ENCODE measurements around the gene CCDC33. TPM values are rescaled to one million over a fixed set of nuclear protein-coding genes. Genes with fewer than 3 reads are reported as not detected.

CCDC33 gene
- total and polyA plus RNA-seq, 10 of the 15 experiments (the other 5 are each of a cell fraction or from before 2014, with no cell fraction given), result 0.57 to 5.8 (median 4.3) TPM

DNA sequence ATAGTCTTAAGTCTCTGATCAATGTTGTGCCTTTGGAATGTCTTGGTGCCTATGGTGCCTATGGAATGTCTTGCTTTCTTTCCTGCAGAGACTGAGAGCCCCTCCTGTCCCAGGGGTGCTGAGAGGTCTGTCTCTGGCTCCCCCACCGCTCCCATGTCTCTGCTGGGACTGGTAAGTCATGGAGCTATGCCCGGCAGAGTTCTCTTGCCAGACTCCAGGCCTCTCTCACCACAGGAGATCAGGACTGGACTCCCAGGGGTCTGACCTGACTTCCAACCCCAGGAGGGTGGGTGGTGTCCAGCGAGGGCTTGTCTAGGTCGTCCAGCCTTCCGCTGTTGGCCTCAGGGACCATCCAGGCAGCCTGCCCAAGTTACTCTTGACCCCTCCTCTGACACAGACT, 145.4 kb downstream of the CCDC33 start:
- ChIA-PET CTCF (interaction anchor here (1.1 to 21.7 kb wide), 5 partner anchors 19 to 240 kb away, joined by 3 to 655 read pairs (median 15); partner anchors contain the start of genes SEMA7A and UBL7), RAD21 (ENCODE audit: unreplicated experiment) (interaction anchor here (1.0 to 7.4 kb wide), 6 partner anchors 13 to 80 kb away, joined by 3 to 228 read pairs (median 62); partner anchors contain the start of genes SEMA7A and UBL7), SMC1A (ENCODE audit: uncharacterized antibody, unreplicated experiment) (interaction anchor here (0.6 to 21.3 kb wide), 9 partner anchors 17 to 233 kb away, joined by 3 to 544 read pairs (median 5); partner anchors contain the start of genes SEMA7A and UBL7), POLR2A (interaction anchor here (0.6 to 15.8 kb wide), 5 partner anchors 14 to 341 kb away, joined by 3 to 302 read pairs (median 5); no protein-coding TSS in a partner anchor)
- Histone ChIP-seq H3K4me3 (no peak overlapping the region), H3K9ac (ENCODE audit: control insufficient read depth, insufficient read depth, low read length) (no peak overlapping the region), H4K20me1 (ENCODE audit: control insufficient read depth, insufficient read depth) (no peaks in the 10 kb centered on the region), H3K27me3 (replicated peaks in 1 of 2; ENCODE audit: control insufficient read depth in 2 of 2, insufficient read depth in 2 of 2, low read length in 1 of 2) (no peaks in the 10 kb centered on the region), H3K79me2 (ENCODE audit: control insufficient read depth, insufficient read depth, low read length) (peaks cover 28% of the 10 kb centered on the region), H3K27ac (ENCODE audit: control insufficient read depth, insufficient read depth) (no peak overlapping the region), H3K9me3 (replicated peaks; ENCODE audit: control insufficient read depth, insufficient read depth, low read length) (no peaks in the 10 kb centered on the region), H3K4me2 (ENCODE audit: control insufficient read depth, insufficient read depth) (no peak overlapping the region), H2AFZ (ENCODE audit: control insufficient read depth, low read depth, low read length) (no peak overlapping the region), H3K4me1 (ENCODE audit: control insufficient read depth, insufficient read depth, low read length) (peaks cover 71% of the 10 kb centered on the region), H3K36me3 (ENCODE audit: control insufficient read depth in 2 of 2, insufficient read depth in 2 of 2, low read length in 1 of 2) (no peaks in the 10 kb centered on the region; a peak in 1 of 4 replicates)
- ATAC-seq (no peak), FAIRE-seq (no peak), DNase-seq (ENCODE audit: low read depth, low spot score) (no peak)
- in situ Hi-C loops (cut with MboI) (loop anchor here (5.0 kb wide), 2 partner anchors 56 to 161 kb away; partner anchors contain the start of gene ARID3B), intact Hi-C loops (cut with micrococcal nuclease; ENCODE audit: unreplicated experiment) (no loop called here)
- 82% methylated on average over 5 of the region's 5 CpGs for WGBS (ENCODE audit: insufficient coverage, insufficient replicate concordance, low lambda C conversion rate, missing lambda C conversion rate)
- TF ChIP-seq HDAC2 (IDR thresholded peaks at IDR 0.05), result no peak
- TF ChIP-seq TBL1XR1 (IDR thresholded peaks at IDR 0.05; ENCODE audit: low read depth, low read length), result no peak
- no TSS peak for BruUV-seq (replicated peaks)

DNA sequence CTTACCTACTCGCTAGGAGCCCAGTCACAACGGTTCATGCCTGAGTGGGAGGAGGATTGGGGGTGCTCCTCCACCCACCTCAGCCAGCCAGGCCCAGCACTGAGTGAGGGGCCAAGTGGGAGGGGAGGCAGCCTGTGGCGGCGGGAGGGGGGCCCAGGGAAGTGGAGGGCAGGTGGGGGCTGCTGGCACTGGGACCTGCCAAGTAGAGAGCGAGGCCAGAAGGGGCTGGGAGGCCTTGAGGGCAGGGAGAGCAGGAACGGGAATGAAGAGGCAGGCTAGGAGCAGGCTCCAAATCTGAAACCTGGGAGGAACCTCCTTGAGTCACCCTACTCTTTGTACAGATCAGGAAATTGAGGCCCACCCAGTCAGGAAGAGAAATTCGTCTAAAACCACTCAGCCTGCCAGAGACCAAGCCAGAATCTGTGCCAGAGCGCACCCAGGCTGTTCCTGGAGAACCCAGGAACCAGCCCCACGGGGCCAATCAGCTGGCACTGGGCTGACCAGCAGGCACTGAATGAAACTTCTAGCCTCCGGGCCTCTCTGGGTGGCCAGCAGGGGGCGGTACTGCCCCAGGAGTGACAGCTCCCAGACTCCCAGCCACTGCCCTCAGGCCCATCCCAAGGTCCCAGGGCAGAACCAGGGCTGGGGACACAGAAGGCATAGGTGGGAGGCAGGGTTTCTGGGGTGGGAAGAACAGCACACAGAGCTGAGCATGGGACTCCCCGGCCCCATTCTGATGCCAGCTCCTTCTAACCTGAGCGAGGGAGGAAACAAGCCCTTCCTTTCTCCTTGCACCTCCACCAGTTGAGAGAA, 146.1 kb downstream of the CCDC33 start:
- no TSS peak for BruUV-seq (replicated peaks)
- Histone ChIP-seq H3K36me3 (ENCODE audit: control insufficient read depth in 2 of 2, insufficient read depth in 2 of 2, low read length in 1 of 2) (no peaks in the 10 kb centered on the region; a peak in 1 of 4 replicates), H4K20me1 (ENCODE audit: control insufficient read depth, insufficient read depth) (no peaks in the 10 kb centered on the region), H3K9me3 (replicated peaks; ENCODE audit: control insufficient read depth, insufficient read depth, low read length) (no peaks in the 10 kb centered on the region), H3K4me1 (ENCODE audit: control insufficient read depth, insufficient read depth, low read length) (peaks cover 71% of the 10 kb centered on the region), H2AFZ (ENCODE audit: control insufficient read depth, low read depth, low read length) (no peak overlapping the region), H3K4me3 (no peak overlapping the region), H3K9ac (ENCODE audit: control insufficient read depth, insufficient read depth, low read length) (peak overlapping the region; percentile 77), H3K27ac (ENCODE audit: control insufficient read depth, insufficient read depth) (peak overlapping the region; percentile 97), H3K4me2 (ENCODE audit: control insufficient read depth, insufficient read depth) (peak overlapping the region; percentile 81; the same call in 1 of the 2 replicates), H3K27me3 (replicated peaks in 1 of 2; ENCODE audit: control insufficient read depth in 2 of 2, insufficient read depth in 2 of 2, low read length in 1 of 2) (no peaks in the 10 kb centered on the region), H3K79me2 (ENCODE audit: control insufficient read depth, insufficient read depth, low read length) (peaks cover 28% of the 10 kb centered on the region)
- ChIA-PET RAD21 (ENCODE audit: unreplicated experiment) (interaction anchor here (0.8 to 7.4 kb wide), 14 partner anchors 13 to 405 kb away, joined by 3 to 262 read pairs (median 6); partner anchors contain the start of genes PML, SEMA7A and UBL7), POLR2A (interaction anchor here (1.0 to 15.8 kb wide), 7 partner anchors 13 to 79 kb away, joined by 5 to 302 read pairs (median 7); partner anchors contain the start of genes SEMA7A and UBL7), SMC1A (ENCODE audit: uncharacterized antibody, unreplicated experiment) (interaction anchor here (0.6 to 21.3 kb wide), 22 partner anchors 8 to 395 kb away, joined by 3 to 544 read pairs (median 4); partner anchors contain the start of genes SEMA7A and UBL7), CTCF (interaction anchor here (0.8 to 21.7 kb wide), 18 partner anchors 8 to 398 kb away, joined by 3 to 655 read pairs (median 4); partner anchors contain the start of genes SEMA7A and UBL7)
- DNase-seq (ENCODE audit: low read depth, low spot score), result no peak
- intact Hi-C loops (cut with micrococcal nuclease; ENCODE audit: unreplicated experiment), result loop anchor here (1.0 to 2.0 kb wide), 3 partner anchors 52 to 109 kb away; no protein-coding TSS in a partner anchor
- peak; percentile 53 for ATAC-seq
- 37% methylated on average over 13 of the region's 13 CpGs for WGBS (ENCODE audit: insufficient coverage, insufficient replicate concordance, low lambda C conversion rate, missing lambda C conversion rate)
- in situ Hi-C loops (cut with MboI), result loop anchor here (5.0 kb wide), 2 partner anchors 55 to 160 kb away; partner anchors contain the start of gene ARID3B
- peak; percentile 94 for FAIRE-seq
- no peak for TF ChIP-seq SMAD5 (IDR thresholded peaks at IDR 0.05; ENCODE audit: low read depth)
- peak; percentile 75 for TF ChIP-seq EED (IDR thresholded peaks at IDR 0.05; ENCODE audit: low read depth)
- no peak for TF ChIP-seq ZBTB11 (CRISPR knock-in tag; IDR thresholded peaks at IDR 0.05)
- peak; percentile 22; the same call in 1 of the 2 replicates for TF ChIP-seq ELK1 (IDR thresholded peaks at IDR 0.05; ENCODE audit: low read depth, low read length)
- no peak for TF ChIP-seq POLR2AphosphoS2 (IDR thresholded peaks at IDR 0.05; ENCODE audit: low read depth, low read length)
- no peak for TF ChIP-seq EP300 (IDR thresholded peaks at IDR 0.05; ENCODE audit: borderline replicate concordance in 1 of 2, control insufficient read depth in 1 of 2, low read depth in 2 of 2, low read length in 2 of 2)

Measured in GM12878 (cell line).